ENCODE results near the gene UBASH3A. TPM values are rescaled to one million over a fixed set of nuclear protein-coding genes. Genes with fewer than 3 reads are reported as not detected.

Gene UBASH3A
- total and polyA plus RNA-seq, 4 donors, result 0.10 to 1.4 (median 0.75) TPM; not detected in 1

Other genes with a start within 250 kb of the UBASH3A start
- 10 to 100 TPM; 18.7 to 24.2 TPM for gene ABCG1, start 184.8 kb upstream of the UBASH3A start, total RNA-seq
- 1 to 10 TPM; 4.8 to 7.4 TPM for gene ABCG1, start 184.8 kb upstream of the UBASH3A start, polyA plus RNA-seq
- gene TFF3, start 88.5 kb upstream of the UBASH3A start, total RNA-seq, result 1 to 10 TPM; 2.4 to 3.8 TPM
- 100 to 1,000 TPM in 1 of 2 donors, 10 to 100 TPM in 1; 27.5 to 170 TPM for gene TFF3, start 88.5 kb upstream of the UBASH3A start, polyA plus RNA-seq
- gene TFF2, start 52.9 kb upstream of the UBASH3A start, total RNA-seq, result not detected
- 1 to 10 TPM in 1 of 2 donors, not detected in 1; 2.1 TPM for gene TFF2, start 52.9 kb upstream of the UBASH3A start, polyA plus RNA-seq
- not detected for gene TFF1, start 37.4 kb upstream of the UBASH3A start, total RNA-seq
- 10 to 100 TPM in 1 of 2 donors, 1 to 10 TPM in 1; 7.6 to 32.4 TPM for gene TFF1, start 37.4 kb upstream of the UBASH3A start, polyA plus RNA-seq
- gene TMPRSS3, start 7.8 kb upstream of the UBASH3A start, total RNA-seq, result under 1 TPM in 1 of 2 donors, not detected in 1; 0.15 TPM
- under 1 TPM in 1 of 2 donors, not detected in 1; 0.15 TPM for gene TMPRSS3, start 7.8 kb upstream of the UBASH3A start, polyA plus RNA-seq
- gene RSPH1, start 92.3 kb downstream of the UBASH3A start, total RNA-seq, result under 1 TPM in 1 of 2 donors, not detected in 1; 0.26 TPM
- gene RSPH1, start 92.3 kb downstream of the UBASH3A start, polyA plus RNA-seq, result 1 to 10 TPM in 1 of 2 donors, under 1 TPM in 1; 0.18 to 1.6 TPM
- gene SLC37A1, start 110.0 kb downstream of the UBASH3A start, total RNA-seq, result 10 to 100 TPM in 1 of 2 donors, 1 to 10 TPM in 1; 6.5 to 11.7 TPM
- 1 to 10 TPM; 5.0 to 6.3 TPM for gene SLC37A1, start 110.0 kb downstream of the UBASH3A start, polyA plus RNA-seq
- gene PDE9A, start 249.7 kb downstream of the UBASH3A start, total RNA-seq, result 10 to 100 TPM in 1 of 2 donors, 1 to 10 TPM in 1; 3.8 to 11.8 TPM
- gene PDE9A, start 249.7 kb downstream of the UBASH3A start, polyA plus RNA-seq, result 10 to 100 TPM in 1 of 2 donors, 1 to 10 TPM in 1; 2.6 to 16.2 TPM